SK-N-SH (cell line): Measurements from ENCODE around the gene CPTP. TPM values are rescaled to one million over a fixed set of nuclear protein-coding genes. Genes with fewer than 3 reads are reported as not detected.

Source experiments
- CTCF ChIA-PET: fragments of 300-600, 350-600 bp; formaldehyde crosslinking; extraction: SDS; loops from one replicate; lab custom pipeline; 2021; lab: Yijun Ruan, JAX
- POLR2A ChIA-PET: fragments of 350-600 bp; sonication (Branson Sonifier 250); formaldehyde crosslinking; extraction: SDS; loops from one replicate; lab custom pipeline; 2020; ENCODE audit warnings: antibody characterized with exemption, inconsistent platforms; lab: Yijun Ruan, JAX
- DNase-seq: peaks from one replicate; pipeline ENCODE4 v3.0.0; 2012
- H2AFZ ChIP-seq: fragments of 200-600 bp; sonication (generic); 2 replicates; pipeline ENCODE4 v1.8.1; 2016; ENCODE audit warnings: antibody characterized with exemption, mild to moderate bottlenecking, low read depth
- H3F3A ChIP-seq: fragments of 200-600 bp; sonication (generic); replicated peaks from 2 replicates; pipeline ENCODE3; 2016; ENCODE audit warnings: antibody characterized with exemption, mild to moderate bottlenecking; ENCODE audit not compliant: insufficient read depth
- H3K27ac ChIP-seq, 2 experiments: fragments of 200-500 bp in 1 of 2; fragments of 200-600 bp in 1 of 2; sonication (Bioruptor generic) in 1 of 2; sonication (generic), shearing (Covaris generic) in 1 of 2; 2 replicates each; pipeline versions ENCODE4 v1.5.1 to v1.6.1; 2014 to 2016; ENCODE audit warnings: low read depth in 2 of 2, inconsistent platforms in 1 of 2, low read length in 1 of 2, mild to moderate bottlenecking in 1 of 2, mixed read lengths in 1 of 2
- H3K27me3 ChIP-seq: fragments of 200-600 bp; sonication (generic), shearing (Covaris generic); 2 replicates; pipeline ENCODE4 v1.6.1; 2016; ENCODE audit warnings: mixed run types; ENCODE audit not compliant: insufficient read depth
- H3K36me3 ChIP-seq, 2 experiments: fragments of 200-500 bp in 1 of 2; fragments of 200-600 bp in 1 of 2; sonication (Bioruptor generic) in 1 of 2; sonication (generic) in 1 of 2; replicated peaks in 1 of 2; 2 replicates each; pipeline versions ENCODE3 to v1.5.1; 2014 to 2016; ENCODE audit warnings: low read length in 1 of 2, mild to moderate bottlenecking in 1 of 2; ENCODE audit not compliant: insufficient read depth in 2 of 2, control insufficient read depth in 1 of 2
- H3K4me1 ChIP-seq, 2 experiments: fragments of 200-500 bp in 1 of 2; fragments of 200-600 bp in 1 of 2; sonication (Bioruptor generic) in 1 of 2; sonication (generic), shearing (Covaris generic) in 1 of 2; 2 replicates each; pipeline versions ENCODE4 v1.5.1 to v1.6.1; 2014 to 2016; ENCODE audit warnings: low read depth in 1 of 2, low read length in 1 of 2, mixed run types in 1 of 2; ENCODE audit not compliant: insufficient read depth in 2 of 2, control insufficient read depth in 1 of 2
- H3K4me2 ChIP-seq: fragments of 200-600 bp; sonication (generic), shearing (Covaris generic); 2 replicates; pipeline ENCODE4 v1.6.1; 2017; ENCODE audit warnings: mixed run types
- H3K4me3 ChIP-seq, 2 experiments: fragments of 200-500 bp in 1 of 2; fragments of 200-600 bp in 1 of 2; sonication (Bioruptor generic) in 1 of 2; sonication (generic), shearing (Covaris generic) in 1 of 2; 2 replicates each; pipeline versions ENCODE4 v1.5.1 to v1.8.1; 2014 to 2016; ENCODE audit warnings: low read depth in 2 of 2, inconsistent platforms in 1 of 2, low read length in 1 of 2, mild to moderate bottlenecking in 1 of 2, mixed read lengths in 1 of 2, moderate library complexity in 1 of 2
- H3K79me2 ChIP-seq: fragments of 200-600 bp; sonication (generic); 2 replicates; pipeline ENCODE4 v1.8.1; 2017; ENCODE audit warnings: mild to moderate bottlenecking; ENCODE audit not compliant: insufficient read depth
- H3K9ac ChIP-seq: fragments of 200-600 bp; sonication (generic); 2 replicates; pipeline ENCODE4 v1.6.1; 2017; ENCODE audit warnings: mixed run types
- H3K9me2 ChIP-seq: fragments of 200-600 bp; sonication (generic); 2 replicates; pipeline ENCODE4 v1.6.1; 2017; ENCODE audit warnings: mixed run types
- H3K9me3 ChIP-seq: fragments of 200-600 bp; sonication (generic); 2 replicates; pipeline ENCODE4 v1.6.1; 2017; ENCODE audit warnings: mixed run types, mild to moderate bottlenecking, moderate library complexity
- H4K20me1 ChIP-seq: fragments of 200-600 bp; sonication (generic); 2 replicates; pipeline ENCODE4 v1.6.1; 2017; ENCODE audit warnings: mild to moderate bottlenecking, mixed run types; ENCODE audit not compliant: insufficient read depth
- CHD2 ChIP-seq: fragments of 150-350 bp; IDR thresholded peaks from 2 replicates; pipeline ENCODE4 v1.6.1; 2018; ENCODE audit warnings: low read length; ENCODE audit not compliant: partially characterized antibody
- ELF1 ChIP-seq: IDR thresholded peaks from 2 replicates; pipeline ENCODE4 v1.4.0; 2012
- GATA2 ChIP-seq: sonication (generic); formaldehyde crosslinking; IDR thresholded peaks from 2 replicates; pipeline ENCODE4 v1.5.0; 2020; ENCODE audit warnings: mild to moderate bottlenecking, missing genetic modification reagents
- JUND ChIP-seq: IDR thresholded peaks from 2 replicates; pipeline ENCODE4 v1.4.0; 2012
- NRF1 ChIP-seq: IDR thresholded peaks from 2 replicates; pipeline ENCODE4 v1.6.1; 2012; ENCODE audit warnings: low read depth, mild to moderate bottlenecking, low read length
- POLR2AphosphoS5 ChIP-seq: IDR thresholded peaks from 2 replicates; pipeline ENCODE4 v1.6.1; 2012; ENCODE audit warnings: low read depth, low read length
- RCOR1 ChIP-seq: fragments of 150-350 bp; IDR thresholded peaks from 2 replicates; pipeline ENCODE4 v1.6.1; 2017; ENCODE audit warnings: antibody characterized with exemption, low read length
- SIN3A ChIP-seq: IDR thresholded peaks from 2 replicates; pipeline ENCODE4 v1.6.1; 2012; ENCODE audit warnings: low read depth, mild to moderate bottlenecking, low read length, moderate library complexity, borderline replicate concordance
- TAF1 ChIP-seq: IDR thresholded peaks from 2 replicates; pipeline ENCODE4 v1.6.1; 2012; ENCODE audit warnings: low read depth, mild to moderate bottlenecking, low read length, moderate library complexity, borderline replicate concordance
- TEAD4 ChIP-seq: IDR thresholded peaks from 2 replicates; pipeline ENCODE4 v1.4.0; 2012; ENCODE audit warnings: mild to moderate bottlenecking, borderline replicate concordance; ENCODE audit not compliant: insufficient read depth
- YY1 ChIP-seq: IDR thresholded peaks from 2 replicates; pipeline ENCODE4 v1.4.0; 2012; ENCODE audit warnings: low read depth, mild to moderate bottlenecking
- WGBS: methylation state at CpG from one replicate; pipeline ENCODE4 v1.1.6; 2017; ENCODE audit warnings: low lambda C conversion rate; 5-methylcytosine and 5-hydroxymethylcytosine counted together
- polyA plus RNA-seq, 3 experiments: library from polyadenylated mRNA; depleted of rRNA; stranded (reverse); fragments of >200 nt; gene quantifications; 2 replicates each; pipeline ENCODE4 v1.2.3, GENCODE V29; 2012
- TF ChIP-seq, protein P1 (sequence below): IDR thresholded peaks from 2 replicates; pipeline ENCODE4 v1.6.1; 2012; ENCODE audit warnings: mild to moderate bottlenecking, low read depth, low read length, moderate library complexity
- TF ChIP-seq, protein P2 (sequence below): fragments of 200-600 bp; sonication (generic); IDR thresholded peaks from 2 replicates; pipeline ENCODE4 v1.6.1; 2017; ENCODE audit warnings: antibody characterized with exemption, mild to moderate bottlenecking, moderate library complexity
- TF ChIP-seq, protein P3 (sequence below): fragments of 150-350 bp; IDR thresholded peaks from 2 replicates; pipeline ENCODE4 v1.6.1; 2017; ENCODE audit warnings: antibody characterized with exemption, low read length, low read depth, borderline replicate concordance
- TF ChIP-seq, protein P4 (sequence below): IDR thresholded peaks from 2 replicates; pipeline ENCODE4 v1.4.0; 2012; ENCODE audit warnings: low read depth
- TF ChIP-seq, protein P5 (sequence below): IDR thresholded peaks from 2 replicates; pipeline ENCODE4; 2012
- TF ChIP-seq, protein P6 (sequence below): IDR thresholded peaks from 2 replicates; pipeline ENCODE4 v1.4.0; 2012; ENCODE audit warnings: low read depth, borderline replicate concordance

CPTP gene
- polyA plus RNA-seq, 1 of the 3 experiments (the other 2 are of a cell fraction): 13.4 TPM

DNA sequence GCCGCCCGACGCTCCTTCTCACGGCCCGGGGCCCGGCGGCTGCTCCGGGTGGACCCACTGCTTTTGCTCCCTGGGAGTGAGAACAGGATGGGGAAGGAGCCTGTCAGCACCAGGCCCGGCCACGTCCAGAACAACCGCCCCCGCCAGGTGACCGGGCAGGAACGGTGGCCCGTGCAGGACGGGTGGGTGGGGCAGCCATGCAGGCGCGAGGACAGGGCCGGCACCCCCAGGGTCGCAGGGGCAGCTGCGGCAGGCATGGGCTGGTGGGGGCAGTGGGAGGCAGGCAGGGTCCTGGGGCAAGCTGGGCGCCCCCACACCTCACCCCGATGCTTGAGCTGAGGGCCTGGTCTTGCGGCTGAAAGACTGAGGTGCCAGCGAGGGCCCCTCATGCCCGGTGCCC lies 11.8 kb downstream of the CPTP start:
- DNase-seq: no peak
- no peak overlapping the region for H3K4me2 ChIP-seq
- H3K27me3 ChIP-seq: no peaks in the 10 kb centered on the region
- H3K9ac ChIP-seq: no peak overlapping the region
- POLR2A ChIA-PET: no interaction called here
- CTCF ChIA-PET: interaction anchor here (1.0 to 3.6 kb wide), 3 partner anchors 8 to 15 kb away, joined by 3 to 16 read pairs (median 8); no protein-coding TSS in a partner anchor
- no peaks in the 10 kb centered on the region; a peak in 1 of 4 replicates for H3K4me1 ChIP-seq
- H3K36me3 ChIP-seq: peaks cover 0 to 20% of the 10 kb centered on the region in 2 experiments
- H4K20me1 ChIP-seq: peaks cover 5% of the 10 kb centered on the region; the same call in 1 of the 2 replicates
- H3K9me3 ChIP-seq: no peaks in the 10 kb centered on the region
- H3F3A ChIP-seq: no peaks in the 10 kb centered on the region
- H2AFZ ChIP-seq: no peak overlapping the region
- H3K79me2 ChIP-seq: no peaks in the 10 kb centered on the region
- H3K9me2 ChIP-seq: no peaks in the 10 kb centered on the region
- H3K4me3 ChIP-seq: no peak overlapping the region
- TF ChIP-seq GATA2 (no peak), JUND (no peak), POLR2AphosphoS5 (no peak), YY1 (no peak), CHD2 (no peak), ELF1 (no peak), NRF1 (no peak), TEAD4 (no peak), TAF1 (no peak), RCOR1 (no peak), SIN3A (no peak)
- TF ChIP-seq, protein P1, sequence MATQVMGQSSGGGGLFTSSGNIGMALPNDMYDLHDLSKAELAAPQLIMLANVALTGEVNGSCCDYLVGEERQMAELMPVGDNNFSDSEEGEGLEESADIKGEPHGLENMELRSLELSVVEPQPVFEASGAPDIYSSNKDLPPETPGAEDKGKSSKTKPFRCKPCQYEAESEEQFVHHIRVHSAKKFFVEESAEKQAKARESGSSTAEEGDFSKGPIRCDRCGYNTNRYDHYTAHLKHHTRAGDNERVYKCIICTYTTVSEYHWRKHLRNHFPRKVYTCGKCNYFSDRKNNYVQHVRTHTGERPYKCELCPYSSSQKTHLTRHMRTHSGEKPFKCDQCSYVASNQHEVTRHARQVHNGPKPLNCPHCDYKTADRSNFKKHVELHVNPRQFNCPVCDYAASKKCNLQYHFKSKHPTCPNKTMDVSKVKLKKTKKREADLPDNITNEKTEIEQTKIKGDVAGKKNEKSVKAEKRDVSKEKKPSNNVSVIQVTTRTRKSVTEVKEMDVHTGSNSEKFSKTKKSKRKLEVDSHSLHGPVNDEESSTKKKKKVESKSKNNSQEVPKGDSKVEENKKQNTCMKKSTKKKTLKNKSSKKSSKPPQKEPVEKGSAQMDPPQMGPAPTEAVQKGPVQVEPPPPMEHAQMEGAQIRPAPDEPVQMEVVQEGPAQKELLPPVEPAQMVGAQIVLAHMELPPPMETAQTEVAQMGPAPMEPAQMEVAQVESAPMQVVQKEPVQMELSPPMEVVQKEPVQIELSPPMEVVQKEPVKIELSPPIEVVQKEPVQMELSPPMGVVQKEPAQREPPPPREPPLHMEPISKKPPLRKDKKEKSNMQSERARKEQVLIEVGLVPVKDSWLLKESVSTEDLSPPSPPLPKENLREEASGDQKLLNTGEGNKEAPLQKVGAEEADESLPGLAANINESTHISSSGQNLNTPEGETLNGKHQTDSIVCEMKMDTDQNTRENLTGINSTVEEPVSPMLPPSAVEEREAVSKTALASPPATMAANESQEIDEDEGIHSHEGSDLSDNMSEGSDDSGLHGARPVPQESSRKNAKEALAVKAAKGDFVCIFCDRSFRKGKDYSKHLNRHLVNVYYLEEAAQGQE: no peak
- TF ChIP-seq, protein P2, sequence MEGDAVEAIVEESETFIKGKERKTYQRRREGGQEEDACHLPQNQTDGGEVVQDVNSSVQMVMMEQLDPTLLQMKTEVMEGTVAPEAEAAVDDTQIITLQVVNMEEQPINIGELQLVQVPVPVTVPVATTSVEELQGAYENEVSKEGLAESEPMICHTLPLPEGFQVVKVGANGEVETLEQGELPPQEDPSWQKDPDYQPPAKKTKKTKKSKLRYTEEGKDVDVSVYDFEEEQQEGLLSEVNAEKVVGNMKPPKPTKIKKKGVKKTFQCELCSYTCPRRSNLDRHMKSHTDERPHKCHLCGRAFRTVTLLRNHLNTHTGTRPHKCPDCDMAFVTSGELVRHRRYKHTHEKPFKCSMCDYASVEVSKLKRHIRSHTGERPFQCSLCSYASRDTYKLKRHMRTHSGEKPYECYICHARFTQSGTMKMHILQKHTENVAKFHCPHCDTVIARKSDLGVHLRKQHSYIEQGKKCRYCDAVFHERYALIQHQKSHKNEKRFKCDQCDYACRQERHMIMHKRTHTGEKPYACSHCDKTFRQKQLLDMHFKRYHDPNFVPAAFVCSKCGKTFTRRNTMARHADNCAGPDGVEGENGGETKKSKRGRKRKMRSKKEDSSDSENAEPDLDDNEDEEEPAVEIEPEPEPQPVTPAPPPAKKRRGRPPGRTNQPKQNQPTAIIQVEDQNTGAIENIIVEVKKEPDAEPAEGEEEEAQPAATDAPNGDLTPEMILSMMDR: no peak
- TF ChIP-seq, protein P3, sequence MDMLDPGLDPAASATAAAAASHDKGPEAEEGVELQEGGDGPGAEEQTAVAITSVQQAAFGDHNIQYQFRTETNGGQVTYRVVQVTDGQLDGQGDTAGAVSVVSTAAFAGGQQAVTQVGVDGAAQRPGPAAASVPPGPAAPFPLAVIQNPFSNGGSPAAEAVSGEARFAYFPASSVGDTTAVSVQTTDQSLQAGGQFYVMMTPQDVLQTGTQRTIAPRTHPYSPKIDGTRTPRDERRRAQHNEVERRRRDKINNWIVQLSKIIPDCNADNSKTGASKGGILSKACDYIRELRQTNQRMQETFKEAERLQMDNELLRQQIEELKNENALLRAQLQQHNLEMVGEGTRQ: no peak
- TF ChIP-seq, protein P4, sequence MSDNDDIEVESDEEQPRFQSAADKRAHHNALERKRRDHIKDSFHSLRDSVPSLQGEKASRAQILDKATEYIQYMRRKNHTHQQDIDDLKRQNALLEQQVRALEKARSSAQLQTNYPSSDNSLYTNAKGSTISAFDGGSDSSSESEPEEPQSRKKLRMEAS: no peak
- TF ChIP-seq, protein P5, sequence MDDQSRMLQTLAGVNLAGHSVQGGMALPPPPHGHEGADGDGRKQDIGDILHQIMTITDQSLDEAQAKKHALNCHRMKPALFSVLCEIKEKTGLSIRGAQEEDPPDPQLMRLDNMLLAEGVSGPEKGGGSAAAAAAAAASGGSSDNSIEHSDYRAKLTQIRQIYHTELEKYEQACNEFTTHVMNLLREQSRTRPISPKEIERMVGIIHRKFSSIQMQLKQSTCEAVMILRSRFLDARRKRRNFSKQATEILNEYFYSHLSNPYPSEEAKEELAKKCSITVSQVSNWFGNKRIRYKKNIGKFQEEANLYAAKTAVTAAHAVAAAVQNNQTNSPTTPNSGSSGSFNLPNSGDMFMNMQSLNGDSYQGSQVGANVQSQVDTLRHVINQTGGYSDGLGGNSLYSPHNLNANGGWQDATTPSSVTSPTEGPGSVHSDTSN: no peak
- TF ChIP-seq, protein P6, sequence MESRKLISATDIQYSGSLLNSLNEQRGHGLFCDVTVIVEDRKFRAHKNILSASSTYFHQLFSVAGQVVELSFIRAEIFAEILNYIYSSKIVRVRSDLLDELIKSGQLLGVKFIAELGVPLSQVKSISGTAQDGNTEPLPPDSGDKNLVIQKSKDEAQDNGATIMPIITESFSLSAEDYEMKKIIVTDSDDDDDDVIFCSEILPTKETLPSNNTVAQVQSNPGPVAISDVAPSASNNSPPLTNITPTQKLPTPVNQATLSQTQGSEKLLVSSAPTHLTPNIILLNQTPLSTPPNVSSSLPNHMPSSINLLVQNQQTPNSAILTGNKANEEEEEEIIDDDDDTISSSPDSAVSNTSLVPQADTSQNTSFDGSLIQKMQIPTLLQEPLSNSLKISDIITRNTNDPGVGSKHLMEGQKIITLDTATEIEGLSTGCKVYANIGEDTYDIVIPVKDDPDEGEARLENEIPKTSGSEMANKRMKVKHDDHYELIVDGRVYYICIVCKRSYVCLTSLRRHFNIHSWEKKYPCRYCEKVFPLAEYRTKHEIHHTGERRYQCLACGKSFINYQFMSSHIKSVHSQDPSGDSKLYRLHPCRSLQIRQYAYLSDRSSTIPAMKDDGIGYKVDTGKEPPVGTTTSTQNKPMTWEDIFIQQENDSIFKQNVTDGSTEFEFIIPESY: no peak
- 98% methylated on average over 19 of the region's 26 CpGs for WGBS
- H3K27ac ChIP-seq: no peak overlapping the region
